ENCODE measurements around the gene FAM120A. TPM values are rescaled to one million over a fixed set of nuclear protein-coding genes. Genes with fewer than 3 reads are reported as not detected.

Gene FAM120A
- total RNA-seq, 1 experiment from 2014 or later: 70.5 TPM

GRCh38 chr9:93585259-93585658, 133.8 kb downstream of the FAM120A start:
- H3K4me1 ChIP-seq (ENCODE audit: control insufficient read depth, insufficient read depth, low read length): no peaks in the 10 kb centered on the region; the same call in none of the 2 replicates
- CTCF ChIA-PET: no interaction called here
- H3K36me3 ChIP-seq (ENCODE audit: control insufficient read depth, insufficient read depth, low read length): no peaks in the 10 kb centered on the region
- TF ChIP-seq SIN3A (IDR thresholded peaks at IDR 0.05; ENCODE audit: borderline replicate concordance, insufficient read depth, low read depth, low read length): no peak
- TF ChIP-seq TCF7L2 (IDR thresholded peaks at IDR 0.05; ENCODE audit: low read depth, low read length): no peak
- TF ChIP-seq CTCF (IDR thresholded peaks at IDR 0.05): no peak
- TF ChIP-seq, protein P1, sequence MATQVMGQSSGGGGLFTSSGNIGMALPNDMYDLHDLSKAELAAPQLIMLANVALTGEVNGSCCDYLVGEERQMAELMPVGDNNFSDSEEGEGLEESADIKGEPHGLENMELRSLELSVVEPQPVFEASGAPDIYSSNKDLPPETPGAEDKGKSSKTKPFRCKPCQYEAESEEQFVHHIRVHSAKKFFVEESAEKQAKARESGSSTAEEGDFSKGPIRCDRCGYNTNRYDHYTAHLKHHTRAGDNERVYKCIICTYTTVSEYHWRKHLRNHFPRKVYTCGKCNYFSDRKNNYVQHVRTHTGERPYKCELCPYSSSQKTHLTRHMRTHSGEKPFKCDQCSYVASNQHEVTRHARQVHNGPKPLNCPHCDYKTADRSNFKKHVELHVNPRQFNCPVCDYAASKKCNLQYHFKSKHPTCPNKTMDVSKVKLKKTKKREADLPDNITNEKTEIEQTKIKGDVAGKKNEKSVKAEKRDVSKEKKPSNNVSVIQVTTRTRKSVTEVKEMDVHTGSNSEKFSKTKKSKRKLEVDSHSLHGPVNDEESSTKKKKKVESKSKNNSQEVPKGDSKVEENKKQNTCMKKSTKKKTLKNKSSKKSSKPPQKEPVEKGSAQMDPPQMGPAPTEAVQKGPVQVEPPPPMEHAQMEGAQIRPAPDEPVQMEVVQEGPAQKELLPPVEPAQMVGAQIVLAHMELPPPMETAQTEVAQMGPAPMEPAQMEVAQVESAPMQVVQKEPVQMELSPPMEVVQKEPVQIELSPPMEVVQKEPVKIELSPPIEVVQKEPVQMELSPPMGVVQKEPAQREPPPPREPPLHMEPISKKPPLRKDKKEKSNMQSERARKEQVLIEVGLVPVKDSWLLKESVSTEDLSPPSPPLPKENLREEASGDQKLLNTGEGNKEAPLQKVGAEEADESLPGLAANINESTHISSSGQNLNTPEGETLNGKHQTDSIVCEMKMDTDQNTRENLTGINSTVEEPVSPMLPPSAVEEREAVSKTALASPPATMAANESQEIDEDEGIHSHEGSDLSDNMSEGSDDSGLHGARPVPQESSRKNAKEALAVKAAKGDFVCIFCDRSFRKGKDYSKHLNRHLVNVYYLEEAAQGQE (IDR thresholded peaks at IDR 0.05; ENCODE audit: insufficient read depth in 1 of 2, low read depth in 2 of 2, low read length in 1 of 2): no peak
- TF ChIP-seq POLR2AphosphoS5 (IDR thresholded peaks at IDR 0.05; ENCODE audit: low read depth, low read length): no peak
- intact Hi-C loops (cut with micrococcal nuclease; ENCODE audit: unreplicated experiment) (no loop called here), in situ Hi-C loops (cut with HindIII; ENCODE audit: low pct_unique_long_range_greater_than_20kb, low sequenced_read_pairs) (no loop called here)
- BruUV-seq (replicated peaks): no TSS peak
- no peak overlapping the region for H3K27ac ChIP-seq (ENCODE audit: low read length)
- POLR2A ChIA-PET: no interaction called here
- H3K27me3 ChIP-seq (ENCODE audit: control insufficient read depth, insufficient read depth, low read length): no peaks in the 10 kb centered on the region
- DNase-seq (ENCODE audit: low read depth, low spot score) (no peak), ATAC-seq (no peak)
- no peaks in the 10 kb centered on the region; the same call in 1 of the 2 replicates for H3K9me3 ChIP-seq (ENCODE audit: control insufficient read depth, insufficient read depth, low read depth, low read length)
- H3K4me3 ChIP-seq (ENCODE audit: low read depth in 2 of 2, low read length in 2 of 2): no peak overlapping the region

DNA sequence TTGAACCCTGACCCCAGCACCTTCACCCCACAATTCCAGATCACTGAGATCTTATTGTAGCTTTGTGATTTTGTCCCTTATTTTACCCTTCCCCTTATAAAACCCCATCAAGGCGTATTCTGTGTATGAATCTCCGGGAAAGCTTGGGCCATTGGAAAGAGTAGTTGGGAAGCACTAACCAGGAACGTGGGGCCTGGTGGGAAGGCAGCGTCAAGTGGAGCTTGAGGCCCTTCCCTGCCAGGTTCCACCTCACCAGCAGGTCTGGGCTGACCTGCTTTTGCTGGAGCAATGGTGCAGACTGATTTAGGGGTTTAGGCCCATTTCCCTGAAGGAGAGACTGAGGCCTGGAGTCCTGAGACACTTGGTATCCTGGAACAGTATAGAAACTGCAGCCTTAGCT, 134.2 kb downstream of the FAM120A start:
- Histone ChIP-seq H3K36me3 (ENCODE audit: control insufficient read depth, insufficient read depth, low read length) (no peaks in the 10 kb centered on the region), H3K4me1 (ENCODE audit: control insufficient read depth, insufficient read depth, low read length) (no peaks in the 10 kb centered on the region; the same call in none of the 2 replicates), H3K9me3 (ENCODE audit: control insufficient read depth, insufficient read depth, low read depth, low read length) (no peaks in the 10 kb centered on the region; the same call in 1 of the 2 replicates), H3K4me3 (ENCODE audit: low read depth in 2 of 2, low read length in 2 of 2) (no peak overlapping the region), H3K27ac (ENCODE audit: low read length) (no peak overlapping the region), H3K27me3 (ENCODE audit: control insufficient read depth, insufficient read depth, low read length) (no peaks in the 10 kb centered on the region)
- in situ Hi-C loops (cut with HindIII; ENCODE audit: low pct_unique_long_range_greater_than_20kb, low sequenced_read_pairs): no loop called here
- POLR2A ChIA-PET: no interaction called here
- CTCF ChIA-PET: no interaction called here
- DNase-seq (ENCODE audit: low read depth, low spot score) (no peak), ATAC-seq (no peak)
- no peak for TF ChIP-seq CTCF (IDR thresholded peaks at IDR 0.05)
- no peak for TF ChIP-seq POLR2AphosphoS5 (IDR thresholded peaks at IDR 0.05; ENCODE audit: low read depth, low read length)
- TF ChIP-seq SIN3A (IDR thresholded peaks at IDR 0.05; ENCODE audit: borderline replicate concordance, insufficient read depth, low read depth, low read length): no peak
- TF ChIP-seq, protein P1 (IDR thresholded peaks at IDR 0.05; ENCODE audit: insufficient read depth in 1 of 2, low read depth in 2 of 2, low read length in 1 of 2): no peak
- BruUV-seq (replicated peaks): no TSS peak
- intact Hi-C loops (cut with micrococcal nuclease; ENCODE audit: unreplicated experiment): no loop called here
